HG03521 (cell line): ENCODE results near the gene RTKN2.
"Not testable (repeated sequence)": the region's sequence is repeated elsewhere in the genome, so short reads cannot be mapped to it uniquely, and the experiment has no call there.

Experiments
- ATAC-seq: cut with Tn5 transposase; IDR thresholded peaks from one replicate; pipeline ENCODE4 v1.9.1; 2021; ENCODE audit warnings: mild to moderate bottlenecking, moderate library complexity; ENCODE audit not compliant: unreplicated experiment

RTKN2 gene

DNA sequence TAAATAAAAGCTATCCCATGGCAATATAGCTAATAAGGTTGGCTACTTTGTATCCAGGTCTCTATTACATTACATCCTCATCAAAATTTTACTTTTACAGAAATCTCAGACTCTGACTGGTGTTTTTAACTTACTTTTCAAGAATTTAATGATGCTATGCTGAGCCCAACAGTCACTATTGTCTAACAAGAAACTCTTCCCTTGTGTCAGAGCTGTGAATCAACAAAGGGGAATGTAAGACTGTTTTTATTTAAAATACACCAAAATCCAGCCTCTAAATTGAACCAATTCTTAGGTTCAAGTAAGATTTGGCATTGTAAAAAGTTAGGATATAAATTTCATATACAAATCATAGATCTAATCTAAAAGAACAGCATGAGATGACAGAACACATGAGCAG, 7.0 kb downstream of the RTKN2 start:
- ATAC-seq, result no peak

DNA sequence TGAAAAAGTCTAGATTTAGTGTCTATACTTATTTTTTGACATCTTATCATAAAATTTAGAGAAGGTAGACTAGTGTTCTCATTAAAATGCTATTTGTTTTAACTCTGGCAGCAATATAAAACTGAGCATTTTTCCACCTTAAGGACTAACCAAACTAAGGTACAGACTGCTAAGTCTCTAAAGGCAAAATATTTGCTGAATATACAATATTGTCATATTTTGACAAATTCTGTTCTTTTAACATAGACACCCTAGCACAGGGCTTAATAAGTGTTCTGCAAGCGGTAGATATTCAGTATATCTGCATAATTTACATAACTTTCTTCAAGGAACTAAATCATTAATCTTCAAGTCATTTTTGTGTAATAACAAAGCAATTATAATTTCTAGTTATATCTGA, 8.6 kb downstream of the RTKN2 start:
- no peak for ATAC-seq

DNA sequence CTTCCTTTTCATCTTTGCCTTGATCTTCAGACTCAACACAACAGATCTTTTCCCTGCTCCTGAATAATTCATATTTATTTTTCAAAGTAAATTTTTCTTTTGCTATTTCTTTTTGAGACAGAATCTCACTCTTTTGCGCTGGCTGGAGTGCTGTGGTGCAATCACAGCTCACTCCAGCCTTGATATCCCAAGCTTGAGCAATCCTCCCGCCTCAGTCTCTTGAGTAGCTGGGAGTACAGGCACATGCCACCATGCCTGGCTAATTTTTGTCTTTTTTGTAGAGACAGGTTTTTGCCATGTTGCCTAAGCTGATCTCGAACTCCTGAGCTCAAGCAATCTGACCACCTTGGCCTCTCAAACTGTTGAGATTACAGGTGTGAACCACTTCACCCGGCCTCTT, 9.2 kb downstream of the RTKN2 start:
- no peak for ATAC-seq

DNA sequence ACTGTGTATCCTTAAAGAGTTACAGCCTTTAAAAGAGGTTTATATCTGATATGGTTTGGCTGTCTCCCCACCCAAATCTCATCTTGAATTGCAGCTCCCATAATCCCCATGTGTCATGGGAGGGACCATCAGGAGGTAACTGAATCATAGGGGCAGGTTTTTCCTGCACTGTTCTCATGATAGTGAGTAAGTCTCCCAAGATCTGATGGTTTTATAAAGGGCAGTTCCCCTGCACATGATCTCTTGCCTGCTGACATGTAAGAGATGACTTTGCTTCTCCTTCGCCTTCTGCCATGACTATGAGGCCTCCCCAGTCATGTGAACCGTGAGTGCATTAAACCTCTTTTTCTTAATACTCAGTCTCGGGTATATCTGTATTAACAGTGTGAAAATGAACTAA, 9.7 kb downstream of the RTKN2 start:
- ATAC-seq, result no peak

GRCh38 chr10:62253704-62254103, 14.9 kb downstream of the RTKN2 start:
- ATAC-seq, result no peak

DNA sequence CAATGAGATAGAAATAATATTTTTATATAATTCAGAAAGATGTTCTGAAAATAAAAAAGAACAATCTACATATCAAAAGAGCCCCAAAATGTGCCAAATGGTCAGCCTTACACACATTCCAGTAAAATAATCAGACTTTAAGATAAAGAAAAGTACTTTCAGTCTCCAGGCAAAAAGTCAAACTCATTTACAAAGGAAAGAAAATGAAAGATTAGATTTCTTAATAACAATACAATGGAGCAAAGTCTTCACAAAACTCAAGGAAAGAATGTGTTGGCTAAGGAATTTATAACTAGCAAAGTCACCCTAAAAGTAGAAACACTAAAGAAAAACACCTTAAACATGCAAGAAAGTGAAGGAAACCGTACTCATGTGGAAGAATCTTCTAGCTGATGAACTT, 16.6 kb downstream of the RTKN2 start:
- no peak for ATAC-seq

DNA sequence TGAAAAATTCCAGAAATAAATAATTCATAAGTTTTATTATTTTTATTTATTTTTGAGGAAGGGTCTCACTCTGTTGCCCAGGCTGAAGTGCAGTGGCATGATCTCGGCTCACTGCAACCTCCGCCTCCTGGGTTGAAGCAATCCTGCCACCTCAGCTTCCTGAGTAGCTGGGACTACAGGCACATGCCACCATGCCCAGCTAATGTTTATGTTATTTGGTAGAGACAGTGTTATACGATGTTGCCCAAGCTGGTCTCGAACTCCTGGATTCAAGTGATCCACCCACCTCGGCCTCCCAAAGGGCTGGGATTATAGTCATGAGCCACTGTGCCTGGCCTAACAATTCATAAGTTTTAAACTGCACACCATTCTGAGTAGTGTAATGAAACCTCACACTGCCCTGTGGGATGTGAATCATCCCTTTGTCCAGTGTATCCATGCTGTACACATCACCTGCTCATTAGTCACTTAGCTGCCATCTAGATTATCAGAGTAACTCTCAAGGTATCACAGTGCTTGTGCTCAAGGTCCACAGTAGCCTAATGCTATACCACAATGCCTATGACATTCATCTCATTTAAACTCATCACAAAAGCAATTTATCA, 17.9 kb downstream of the RTKN2 start:
- ATAC-seq, result no peak

- no peak for ATAC-seq
These were observed 18.7 kb downstream of the RTKN2 start for GRCh38 chr10:62249957-62250356.

DNA sequence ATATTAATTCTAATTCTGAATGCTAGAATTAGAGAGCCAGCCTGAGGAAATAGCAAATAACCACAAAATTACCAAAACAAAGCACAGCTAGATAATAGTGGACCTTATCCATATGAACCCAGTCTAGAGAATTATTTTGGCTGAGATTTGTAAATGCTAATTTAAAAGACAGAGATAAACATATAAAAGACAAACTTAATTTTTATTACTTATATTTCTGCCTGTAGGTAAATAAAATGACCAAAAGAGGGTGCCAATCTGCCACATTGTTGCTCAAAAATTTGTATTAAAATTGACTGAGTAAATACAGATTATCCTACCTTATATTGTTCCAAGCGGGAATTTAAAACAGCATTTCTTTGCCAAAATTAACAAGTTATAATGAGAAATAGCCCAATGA, 20.2 kb downstream of the RTKN2 start:
- ATAC-seq, result no peak

DNA sequence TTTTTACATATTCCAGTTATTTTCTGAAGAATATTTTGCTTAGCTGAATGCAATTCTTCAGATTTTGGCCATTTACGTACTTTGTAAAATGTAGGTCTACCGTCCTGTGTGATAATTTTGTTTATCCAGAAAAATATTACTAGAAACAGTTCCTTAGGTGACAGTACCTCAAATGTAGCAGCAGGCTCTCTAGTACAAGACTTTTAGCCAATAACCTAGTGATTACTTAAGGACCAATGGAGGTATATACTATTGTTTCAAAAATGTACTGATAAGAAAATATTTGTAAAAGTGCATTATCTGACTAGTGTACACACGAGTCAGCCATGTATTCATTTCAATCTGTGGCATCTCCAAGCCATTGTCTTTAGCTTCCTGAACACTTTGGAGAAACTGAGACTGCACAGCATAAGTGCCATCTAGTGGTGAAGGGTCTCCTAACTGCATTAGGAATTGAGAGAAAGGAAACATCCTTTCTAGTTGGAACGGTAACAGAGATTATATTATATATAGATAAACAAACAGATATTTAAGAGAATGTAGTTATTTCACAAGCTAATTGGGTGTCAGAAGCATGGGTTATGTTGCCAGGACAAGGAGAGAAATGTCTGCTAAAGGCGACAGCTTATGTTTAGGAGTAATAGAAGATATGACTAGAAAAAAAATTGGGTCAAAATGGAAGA, 23.7 kb downstream of the RTKN2 start:
- ATAC-seq, result no peak

DNA sequence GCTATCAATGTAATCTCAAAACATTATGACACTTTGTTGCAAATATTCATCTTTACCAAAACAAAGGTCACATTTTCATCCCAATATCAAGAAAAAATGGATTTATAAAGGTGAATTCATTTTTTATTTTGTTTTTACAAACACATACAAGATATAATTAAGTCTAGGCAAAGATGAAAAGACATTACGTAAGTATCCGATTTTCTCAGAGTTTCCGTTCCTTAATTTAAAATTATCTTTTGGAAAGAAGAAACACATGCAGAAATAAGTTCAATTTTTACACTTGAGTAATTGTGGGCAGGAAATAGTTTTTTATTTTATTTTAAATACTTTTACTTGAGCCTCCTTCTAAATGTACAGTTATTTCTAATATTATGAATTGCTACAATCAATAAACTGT, 24.6 kb downstream of the RTKN2 start:
- ATAC-seq, result no peak

DNA sequence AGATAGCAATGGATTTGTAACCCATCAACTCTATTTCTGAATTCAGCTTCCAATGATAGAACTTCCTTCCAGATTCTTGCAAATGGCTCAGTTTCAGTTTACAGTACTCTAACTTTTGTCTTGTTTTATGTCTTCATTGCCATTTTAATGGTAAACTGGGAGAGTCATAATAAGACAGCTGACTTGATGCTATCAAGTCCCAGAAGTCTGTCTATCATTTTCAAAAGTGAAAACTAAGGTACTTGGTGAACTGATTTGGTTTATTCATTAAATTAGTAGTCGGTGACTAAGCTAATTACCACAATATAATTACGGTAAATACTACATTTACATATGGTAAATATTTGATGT, 25.0 kb downstream of the RTKN2 start:
- ATAC-seq, result peak; percentile 29

- peak; percentile 84 for ATAC-seq
These were observed 25.5 kb downstream of the RTKN2 start for GRCh38 chr10:62242965-62243646.

DNA sequence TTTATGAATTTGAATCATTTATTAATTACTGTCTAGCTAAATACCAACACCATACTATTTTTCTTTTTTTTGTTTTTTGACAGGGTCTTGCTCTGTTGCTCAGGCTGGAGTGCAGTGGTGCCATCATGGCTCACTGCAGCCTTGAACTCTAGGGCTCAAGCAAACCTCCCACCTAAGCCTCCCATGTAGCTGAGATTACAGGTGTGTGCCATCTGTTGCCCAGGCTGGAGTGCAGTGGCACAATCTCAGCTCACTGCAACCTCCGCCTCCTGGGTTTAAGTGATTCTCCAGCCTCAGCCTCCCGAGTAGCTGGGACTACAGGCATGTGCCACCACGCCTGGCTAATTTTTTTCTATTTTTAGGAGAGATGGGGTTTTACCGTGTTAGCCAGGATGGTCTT, 27.1 kb downstream of the RTKN2 start:
- not testable (repeated sequence) for ATAC-seq

DNA sequence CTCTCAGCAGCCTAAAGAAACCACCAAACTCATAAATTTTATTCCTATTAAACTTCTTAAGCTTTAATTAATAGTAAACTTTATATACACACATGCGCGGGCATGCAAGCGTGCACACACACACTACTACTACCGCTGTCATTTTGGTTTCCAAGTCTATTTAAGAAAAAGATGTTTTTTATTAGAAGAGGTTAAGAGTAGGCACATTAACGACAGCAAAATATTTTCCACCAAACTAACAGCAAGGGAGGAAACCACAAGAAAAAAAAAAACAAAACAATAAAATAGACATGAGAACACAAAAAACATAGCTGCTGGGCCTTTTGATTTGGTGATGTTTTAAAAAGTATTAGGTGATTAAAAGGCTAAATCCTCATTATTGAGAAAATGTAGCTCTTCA, 28.6 kb downstream of the RTKN2 start:
- ATAC-seq, result no peak

GRCh38 chr10:62238880-62239279, 29.8 kb downstream of the RTKN2 start:
- no peak for ATAC-seq

- no peak for ATAC-seq
These were observed 30.7 kb downstream of the RTKN2 start for GRCh38 chr10:62237966-62238365.

- ATAC-seq, result no peak
These were observed 31.1 kb downstream of the RTKN2 start for GRCh38 chr10:62237506-62237905.

DNA sequence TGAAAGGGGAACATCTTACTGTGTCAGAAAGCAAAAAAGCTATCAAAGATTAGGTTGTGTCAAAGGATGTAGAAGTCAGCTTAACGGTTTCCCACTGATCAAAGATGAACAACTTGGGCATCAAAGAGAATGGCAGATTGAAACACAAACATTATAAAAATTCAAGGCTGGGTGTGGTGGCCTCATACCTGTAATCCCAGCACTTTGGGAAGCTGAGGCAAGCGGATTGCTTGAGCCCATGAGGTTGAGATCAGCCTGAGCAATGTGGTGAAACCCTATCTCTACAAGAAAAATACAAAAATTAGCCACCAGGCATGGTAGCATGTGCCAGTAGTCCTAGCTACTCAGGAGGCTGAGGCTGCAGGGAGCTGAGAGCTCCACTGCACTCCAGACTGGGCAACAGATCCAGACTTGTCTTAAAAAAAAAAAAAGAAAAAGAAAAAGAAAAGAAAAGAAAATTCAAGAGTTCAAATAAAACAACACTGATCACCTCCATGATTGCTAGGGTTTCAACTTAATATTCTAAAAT, 34.5 kb downstream of the RTKN2 start:
- no peak for ATAC-seq

- no peak for ATAC-seq
These were observed 35.1 kb downstream of the RTKN2 start for GRCh38 chr10:62233356-62234076.

GRCh38 chr10:62231805-62232204, 36.8 kb downstream of the RTKN2 start:
- ATAC-seq, result no peak

DNA sequence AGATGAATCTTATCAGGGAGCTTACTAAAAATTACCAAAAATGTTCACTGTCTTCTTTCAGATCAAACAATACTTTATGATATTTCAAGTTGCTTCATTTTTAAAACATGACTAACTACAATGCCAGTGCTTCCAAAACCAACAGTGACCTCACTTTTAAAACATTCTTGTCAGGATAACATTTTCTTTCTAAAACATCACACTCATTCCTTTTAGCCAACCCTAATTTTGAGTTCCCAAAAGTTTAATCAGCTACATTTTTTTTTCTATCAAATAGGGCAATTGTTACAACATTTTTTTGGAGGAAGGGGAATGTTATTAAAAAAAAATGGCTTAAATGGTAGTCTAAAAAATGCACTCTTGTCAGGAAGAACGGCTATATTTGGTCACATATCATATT, 37.3 kb downstream of the RTKN2 start:
- no peak for ATAC-seq
